ENCODE results near the gene RFX2. TPM values are rescaled to one million over a fixed set of nuclear protein-coding genes. Genes with fewer than 3 reads are reported as not detected.

Gene RFX2
- total RNA-seq, 1 experiment from 2014 or later: 4.6 TPM

GRCh38 chr19:5969476-5969875 lies 140.8 kb downstream of the RFX2 start (continued):
- TF ChIP-seq FOXP4 (CRISPR knock-in tag; IDR thresholded peaks at IDR 0.05) (no peak), E2F4 (CRISPR knock-in tag; IDR thresholded peaks at IDR 0.05; ENCODE audit: borderline replicate concordance, low read depth) (no peak), ZNF138 (CRISPR knock-in tag; conservative IDR thresholded peaks at IDR 0.05) (no peak), FOXJ3 (CRISPR knock-in tag; IDR thresholded peaks at IDR 0.05; ENCODE audit: borderline replicate concordance) (no peak), PREB (CRISPR knock-in tag; IDR thresholded peaks at IDR 0.05; ENCODE audit: borderline replicate concordance) (no peak), ZNF219 (CRISPR knock-in tag; IDR thresholded peaks at IDR 0.05; ENCODE audit: borderline replicate concordance) (no peak), GTF2I (CRISPR knock-in tag; conservative IDR thresholded peaks at IDR 0.05) (no peak), PRDM15 (CRISPR knock-in tag; IDR thresholded peaks at IDR 0.05) (no peak), GRHL2 (CRISPR knock-in tag; IDR thresholded peaks at IDR 0.05; ENCODE audit: insufficient replicate concordance, severe bottlenecking) (no peak), SMAD4 (CRISPR knock-in tag; IDR thresholded peaks at IDR 0.05) (no peak), JAZF1 (CRISPR knock-in tag; IDR thresholded peaks at IDR 0.05) (no peak), E2F1 (CRISPR knock-in tag; IDR thresholded peaks at IDR 0.05) (no peak), NFYB (CRISPR knock-in tag; conservative IDR thresholded peaks at IDR 0.05; ENCODE audit: low read depth) (no peak)

- ChIA-PET POLR2A (interaction anchor here (0.5 to 1.4 kb wide), 3 partner anchors 12 to 393 kb away, joined by 3 to 4 read pairs (median 4); partner anchors contain the start of gene CLPP), CTCF (interaction anchor here (0.5 to 3.3 kb wide), 39 partner anchors 11 to 1148 kb away, joined by 3 to 95 read pairs (median 6); partner anchors contain the start of genes NDUFA11, NRTN, RANBP3 and VMAC)
- Mint-ChIP-seq H3K36me3 (peaks cover 6% of the 10 kb centered on the region; the same call in 1 of the 2 replicates), H3K4me3 (peak overlapping the region; percentile 18; the same call in 1 of the 2 replicates), H3K27me3 (ENCODE audit: low read depth) (no peaks in the 10 kb centered on the region), H3K27ac (peak overlapping the region; percentile 97), H3K4me1 (peaks cover 45% of the 10 kb centered on the region), H3K9me3 (no peaks in the 10 kb centered on the region)
- DNase-seq (ENCODE audit: low spot score) (peak; percentile 36), ATAC-seq (peak; percentile 70)
- no peak for TF ChIP-seq NR3C1 (CRISPR knock-in tag; conservative IDR thresholded peaks at IDR 0.05; ENCODE audit: low read depth)
- TF ChIP-seq FOXK1 (CRISPR knock-in tag; IDR thresholded peaks at IDR 0.05): no peak
- TF ChIP-seq PRRX2 (CRISPR knock-in tag; IDR thresholded peaks at IDR 0.05): no peak
- no peak for TF ChIP-seq ELF4 (CRISPR knock-in tag; IDR thresholded peaks at IDR 0.05; ENCODE audit: low read depth)
- no peak for TF ChIP-seq ZNF263 (CRISPR knock-in tag; IDR thresholded peaks at IDR 0.05; ENCODE audit: low read depth)
- TF ChIP-seq ZNF281 (CRISPR knock-in tag; IDR thresholded peaks at IDR 0.05): no peak
- no peak for TF ChIP-seq TEAD1 (CRISPR knock-in tag; IDR thresholded peaks at IDR 0.05)
- TF ChIP-seq E2F4 (CRISPR knock-in tag; IDR thresholded peaks at IDR 0.05; ENCODE audit: borderline replicate concordance, low read depth): no peak
Observed at GRCh38 chr19:5968431-5969373, 141.6 kb downstream of the RFX2 start.

Data from WTC11 (cell line).